Hepatocyte (in vitro differentiated cells): ENCODE results near the gene RPRD2. TPM values are rescaled to one million over a fixed set of nuclear protein-coding genes. Genes with fewer than 3 reads are reported as not detected.

Experiments
- DNase-seq: peaks from one replicate; pipeline ENCODE4 v3.0.0-alpha.2; 2016; ENCODE audit warnings: low spot score
- H2AFZ ChIP-seq: fragments of 200-600 bp; sonication (generic); 2 replicates; pipeline ENCODE4 v1.6.0; 2016; ENCODE audit warnings: antibody characterized with exemption, mild to moderate bottlenecking
- H3K27ac ChIP-seq: fragments of 200-600 bp; sonication (generic); 2 replicates; pipeline ENCODE4 v1.5.1; 2016; ENCODE audit warnings: mild to moderate bottlenecking
- H3K27me3 ChIP-seq: fragments of 200-600 bp; sonication (generic); 2 replicates; pipeline ENCODE4 v1.6.1; 2016
- H3K36me3 ChIP-seq: fragments of 200-600 bp; sonication (generic); replicated peaks from 2 replicates; pipeline ENCODE4 v1.5.1; 2016; ENCODE audit warnings: low read depth; ENCODE audit not compliant: insufficient read depth
- H3K4me1 ChIP-seq: fragments of 200-600 bp; sonication (generic); 2 replicates; pipeline ENCODE4 v1.5.1; 2016; ENCODE audit warnings: mild to moderate bottlenecking, moderate library complexity; ENCODE audit not compliant: insufficient read depth
- H3K4me2 ChIP-seq: fragments of 200-600 bp; sonication (generic); 2 replicates; pipeline ENCODE4 v1.6.0; 2016
- H3K4me3 ChIP-seq: fragments of 200-600 bp; sonication (generic); 2 replicates; pipeline ENCODE4 v1.5.1; 2016; ENCODE audit warnings: mild to moderate bottlenecking
- H3K79me2 ChIP-seq: fragments of 200-600 bp; sonication (generic); 2 replicates; pipeline ENCODE4 v1.6.0; 2017; ENCODE audit warnings: mild to moderate bottlenecking
- H3K9me2 ChIP-seq: fragments of 200-600 bp; sonication (generic); replicated peaks from 2 replicates; pipeline ENCODE4 v1.6.0; 2017; ENCODE audit warnings: mild to moderate bottlenecking; ENCODE audit not compliant: insufficient read depth
- H3K9me3 ChIP-seq: fragments of 200-600 bp; sonication (generic); 2 replicates; pipeline ENCODE4 v1.5.1; 2016; ENCODE audit warnings: low read depth, mild to moderate bottlenecking
- H4K20me1 ChIP-seq: fragments of 200-600 bp; sonication (generic); 2 replicates; pipeline ENCODE4 v1.6.0; 2016; ENCODE audit warnings: mild to moderate bottlenecking; ENCODE audit not compliant: insufficient read depth, poor library complexity, severe bottlenecking
- CTCF ChIP-seq: fragments of 200-600 bp; sonication (generic); IDR thresholded peaks from 2 replicates; pipeline ENCODE4 v1.5.1; 2016; ENCODE audit warnings: antibody characterized with exemption, mild to moderate bottlenecking; ENCODE audit not compliant: poor library complexity
- EZH2 ChIP-seq: fragments of 200-600 bp; sonication (generic); IDR thresholded peaks from 2 replicates; pipeline ENCODE4 v1.6.1; 2016; ENCODE audit warnings: antibody characterized with exemption, mild to moderate bottlenecking, borderline replicate concordance
- EZH2phosphoT487 ChIP-seq: fragments of 200-600 bp; sonication (generic); IDR thresholded peaks from one replicate; pipeline ENCODE4 v1.6.1; 2018; ENCODE audit warnings: antibody characterized with exemption, mild to moderate bottlenecking, low read depth, moderate library complexity; ENCODE audit not compliant: unreplicated experiment, severe bottlenecking
- WGBS: methylation state at CpG from one replicate; pipeline ENCODE4 v1.1.6; 2016; ENCODE audit warnings: low lambda C conversion rate; ENCODE audit errors: missing lambda C conversion rate; 5-methylcytosine and 5-hydroxymethylcytosine counted together
- polyA plus RNA-seq: library from polyadenylated mRNA; unstranded; fragments of >200 nt; fragmentation: Nextera tagmentation; extraction: Ambion mirVana; gene quantifications from 2 replicates; pipeline ENCODE4 v1.2.1, GENCODE V29; 2016
- total RNA-seq: library from RNA; depleted of rRNA; stranded (reverse); fragments of >200 nt; gene quantifications from 2 replicates; pipeline ENCODE4 v1.2.3, GENCODE V29; 2014

The RPRD2 gene
- total and polyA plus RNA-seq, 2 experiments from 2014 or later, result 16.5 to 18.8 TPM

- H3K9me2 ChIP-seq, result no peaks in the 10 kb centered on the region
- WGBS, result 69% methylated on average over 7 of the region's 7 CpGs
- H4K20me1 ChIP-seq, result no peaks in the 10 kb centered on the region
- no peaks in the 10 kb centered on the region for H3K79me2 ChIP-seq
- peak within 1 kb of the TSS; percentile 58 for H3K27ac ChIP-seq
- DNase-seq, result peak; percentile 64
- TF ChIP-seq EZH2, result no peak
- TF ChIP-seq CTCF, result no peak
- TF ChIP-seq EZH2phosphoT487, result no peak
- no peaks in the 10 kb centered on the region for H3K27me3 ChIP-seq
- H2AFZ ChIP-seq, result no peak within 1 kb of the TSS
- H3K4me1 ChIP-seq, result no peaks in the 10 kb centered on the region
- H3K4me2 ChIP-seq, result no peak within 1 kb of the TSS
- no peaks in the 10 kb centered on the region for H3K9me3 ChIP-seq
- no peaks in the 10 kb centered on the region for H3K36me3 ChIP-seq
- H3K4me3 ChIP-seq, result no peak within 1 kb of the TSS
Measured at GRCh38 chr1:150507912-150508864, 144.2 kb downstream of the RPRD2 start, which contains the start of gene ECM1. TSS of gene ECM1 (plus strand) at chr1:150508109. CDS start at chr1:150508210, 101 bp downstream.

GRCh38 chr1:150508982-150509381 is 145.0 kb downstream of the RPRD2 start:
- Histone ChIP-seq H3K9me3 (no peaks in the 10 kb centered on the region), H2AFZ (no peak overlapping the region), H3K4me3 (no peak overlapping the region), H3K79me2 (no peaks in the 10 kb centered on the region), H4K20me1 (no peaks in the 10 kb centered on the region), H3K4me1 (no peaks in the 10 kb centered on the region), H3K36me3 (no peaks in the 10 kb centered on the region), H3K27ac (no peak overlapping the region), H3K4me2 (no peak overlapping the region), H3K9me2 (no peaks in the 10 kb centered on the region), H3K27me3 (no peaks in the 10 kb centered on the region)
- 86% methylated on average over 4 of the region's 4 CpGs for WGBS
- no peak for TF ChIP-seq EZH2
- TF ChIP-seq CTCF, result no peak
- TF ChIP-seq EZH2phosphoT487, result no peak
- DNase-seq, result no peak

- H3K4me2 ChIP-seq, result no peak overlapping the region
- no peak overlapping the region for H2AFZ ChIP-seq
- TF ChIP-seq CTCF, result no peak
- TF ChIP-seq EZH2phosphoT487, result no peak
- no peak for TF ChIP-seq EZH2
- no peaks in the 10 kb centered on the region for H3K36me3 ChIP-seq
- H3K79me2 ChIP-seq, result no peaks in the 10 kb centered on the region
- H3K4me3 ChIP-seq, result no peak overlapping the region
- no peaks in the 10 kb centered on the region for H3K9me2 ChIP-seq
- no peak for DNase-seq
- no peaks in the 10 kb centered on the region for H3K27me3 ChIP-seq
- H3K27ac ChIP-seq, result no peak overlapping the region
- 96% methylated on average over 12 of the region's 12 CpGs for WGBS
- no peaks in the 10 kb centered on the region for H4K20me1 ChIP-seq
- H3K9me3 ChIP-seq, result no peaks in the 10 kb centered on the region
- peaks cover 8% of the 10 kb centered on the region for H3K4me1 ChIP-seq
Measured at GRCh38 chr1:150511551-150511950, 147.6 kb downstream of the RPRD2 start.
